HepG2 (cell line): ENCODE measurements around the gene WDR82. TPM values are rescaled to one million over a fixed set of nuclear protein-coding genes. Genes with fewer than 3 reads are reported as not detected.

Experiments used
- ATAC-seq: fragments of 200-7000 bp; cut with Tn5 transposase; 3 replicates; pipeline ENCODE4 v1.9.1; 2020; ENCODE audit warnings: mild to moderate bottlenecking, moderate library complexity
- BruUV-seq: library from RNA; stranded (reverse); fragments of 400-500 nt; replicated peaks from 2 replicates; lab custom pipeline; 2021; lab: Mats Ljungman, UMichigan
- CTCF ChIA-PET: fragments of 300-600 bp; formaldehyde crosslinking; extraction: SDS; loops from one replicate; lab custom pipeline; 2021; ENCODE audit warnings: low total read pairs, inconsistent platforms, low intra/inter-chr PET ratio; lab: Yijun Ruan, JAX
- POLR2A ChIA-PET: fragments of 350-600 bp; sonication (Branson Sonifier 250); formaldehyde crosslinking; loops from one replicate; lab custom pipeline; 2020; ENCODE audit warnings: antibody characterized with exemption, inconsistent platforms; lab: Yijun Ruan, JAX
- DNase-seq: peaks from one replicate; pipeline ENCODE4 v3.0.0-alpha.2; 2015; ENCODE audit warnings: low spot score
- FAIRE-seq: peaks from 3 replicates; lab custom pipeline; 2011; peaks lifted over from hg19 to GRCh38; lab: Jason Lieb, UNC
- H2AFZ ChIP-seq: one replicate; pipeline ENCODE4 v1.6.1; 2011; ENCODE audit warnings: low read length, inconsistent platforms
- H3K27ac ChIP-seq: fragments of 300-600 bp; 3 replicates; pipeline ENCODE4 v1.8.0; 2011; ENCODE audit warnings: mixed run types, mild to moderate bottlenecking, mixed read lengths, low read length, inconsistent platforms; ENCODE audit not compliant: insufficient read depth; ENCODE audit errors: extremely low read length
- H3K27me3 ChIP-seq, 2 experiments: fragments of 200-600 bp in 1 of 2; 2 replicates in 1 of 2; 3 replicates in 1 of 2; pipeline versions ENCODE4 v1.6.0 to v1.8.0; 2011; ENCODE audit warnings: low read length in 2 of 2, mild to moderate bottlenecking in 2 of 2, moderate library complexity in 2 of 2, inconsistent platforms in 1 of 2; ENCODE audit not compliant: insufficient read depth in 2 of 2, control insufficient read depth in 1 of 2
- H3K36me3 ChIP-seq, 2 experiments: fragments of 200-600 bp in 1 of 2; replicated peaks in 1 of 2; 2 replicates in 1 of 2; 3 replicates in 1 of 2; pipeline versions ENCODE4 v1.5.1 to v1.8.0; 2011; ENCODE audit warnings: low read length in 2 of 2, inconsistent platforms in 1 of 2; ENCODE audit not compliant: insufficient read depth in 2 of 2, control insufficient read depth in 1 of 2
- H3K4me1 ChIP-seq: 2 replicates; pipeline ENCODE4 v1.5.1; 2012; ENCODE audit warnings: low read length, inconsistent platforms; ENCODE audit not compliant: insufficient read depth
- H3K4me2 ChIP-seq: 2 replicates; pipeline ENCODE4 v1.6.0; 2011; ENCODE audit warnings: low read depth, low read length, inconsistent platforms
- H3K4me3 ChIP-seq, 3 experiments: fragments of 200-600 bp in 1 of 3; sonication (generic), shearing (Covaris generic) in 1 of 3; replicated peaks in 1 of 3; 2 replicates each; pipeline ENCODE4 v1.5.1; 2011 to 2016; ENCODE audit warnings: low read length in 3 of 3, inconsistent platforms in 2 of 3, low read depth in 2 of 3, mild to moderate bottlenecking in 2 of 3, control low read depth in 1 of 3, mixed read lengths in 1 of 3; ENCODE audit not compliant: insufficient read depth in 1 of 3
- H3K79me2 ChIP-seq: one replicate; pipeline ENCODE4 v1.6.1; 2011; ENCODE audit warnings: low read length, inconsistent platforms; ENCODE audit not compliant: insufficient read depth
- H3K9ac ChIP-seq: 2 replicates; pipeline ENCODE4 v1.6.0; 2011; ENCODE audit warnings: mild to moderate bottlenecking, low read depth, low read length, inconsistent platforms; ENCODE audit not compliant: insufficient read depth
- H3K9me3 ChIP-seq: 2 replicates; pipeline ENCODE4 v1.5.1; 2012; ENCODE audit warnings: mild to moderate bottlenecking, low read length
- H4K20me1 ChIP-seq: 2 replicates; pipeline ENCODE4 v1.6.0; 2011; ENCODE audit warnings: inconsistent platforms, mild to moderate bottlenecking, low read length, moderate library complexity; ENCODE audit not compliant: insufficient read depth
- HNF4G ChIP-seq, 2 experiments: sonication (generic) in 1 of 2; formaldehyde crosslinking in 1 of 2; IDR thresholded peaks; 2 replicates each; pipeline versions ENCODE4 v1.4.0 to v1.6.1; 2011 to 2020; ENCODE audit warnings: borderline replicate concordance in 2 of 2, low read depth in 2 of 2, mild to moderate bottlenecking in 2 of 2, low read length in 1 of 2, missing genetic modification reagents in 1 of 2, moderate library complexity in 1 of 2
- MIER2 ChIP-seq: IDR thresholded peaks from 2 replicates; pipeline ENCODE4 v1.6.1; 2016; ENCODE audit warnings: missing biosample characterization, missing genetic modification reagents
- NKX3-1 ChIP-seq: sonication (generic); formaldehyde crosslinking; IDR thresholded peaks from 2 replicates; pipeline ENCODE4 v1.5.0; 2020; ENCODE audit warnings: missing genetic modification reagents
- RAD21 ChIP-seq: fragments of 450-650 bp; formaldehyde crosslinking; IDR thresholded peaks from 2 replicates; pipeline ENCODE4 v1.5.0; 2020; ENCODE audit warnings: mild to moderate bottlenecking
- RBAK ChIP-seq: sonication (generic); formaldehyde crosslinking; IDR thresholded peaks from 2 replicates; pipeline ENCODE4 v1.5.1; 2020; ENCODE audit warnings: mild to moderate bottlenecking, missing genetic modification reagents
- RFX5 ChIP-seq: IDR thresholded peaks from 2 replicates; pipeline ENCODE4 v1.6.1; 2011; ENCODE audit warnings: low read depth, low read length, improper control_type of control experiment
- SNAPC2 ChIP-seq: sonication (generic); formaldehyde crosslinking; IDR thresholded peaks from 2 replicates; pipeline ENCODE4 v1.8.1; 2022; ENCODE audit warnings: mild to moderate bottlenecking, missing genetic modification reagents
- ZC3H13 ChIP-seq: sonication (generic); formaldehyde crosslinking; IDR thresholded peaks from 2 replicates; pipeline ENCODE4 v1.8.1; 2023; ENCODE audit warnings: mild to moderate bottlenecking, missing genetic modification reagents, moderate library complexity
- ZNF224 ChIP-seq: sonication (generic); formaldehyde crosslinking; IDR thresholded peaks from 2 replicates; pipeline ENCODE4 v1.5.0; 2020; ENCODE audit warnings: mild to moderate bottlenecking, missing genetic modification reagents
- ZNF383 ChIP-seq: sonication (generic); formaldehyde crosslinking; IDR thresholded peaks from 2 replicates; pipeline ENCODE4 v1.4.0; 2020; ENCODE audit warnings: missing genetic modification reagents, mild to moderate bottlenecking, borderline replicate concordance
- ZNF747 ChIP-seq: sonication (generic); formaldehyde crosslinking; IDR thresholded peaks from 2 replicates; pipeline ENCODE4 v1.8.1; 2023; ENCODE audit warnings: missing genetic modification reagents, mild to moderate bottlenecking, borderline replicate concordance
- WGBS: methylation state at CpG from one replicate; pipeline ENCODE4 v1.1.6; 2017; ENCODE audit warnings: low lambda C conversion rate; 5-methylcytosine and 5-hydroxymethylcytosine counted together
- in situ Hi-C: cut with HindIII; loops from 2 replicates; pipeline ENCODE4 v1.10.0; 2017; ENCODE audit warnings: low pct_unique_long_range_greater_than_20kb; ENCODE audit not compliant: extremely low pct_ligation_motif_present
- intact Hi-C: fragments of 100-400 bp; cut with micrococcal nuclease; formaldehyde crosslinking; loops from one replicate; pipeline ENCODE4 v1.10.0; 2022; ENCODE audit not compliant: unreplicated experiment
- polyA plus RNA-seq, 8 experiments: library from polyadenylated mRNA; depleted of rRNA in 3 of 8; stranded (reverse) in 7 of 8; unstranded in 1 of 8; fragments of >200 nt; fragmentation: Illumina TruSeq in 4 of 8; extraction: Trizol in 4 of 8; gene quantifications; 2 replicates each; pipeline versions ENCODE4 v1.2.1 to v1.2.3, GENCODE V29; 2011 to 2016; ENCODE audit warnings: low read depth in 4 of 8, missing spikeins in 1 of 8, mixed read lengths in 1 of 8; ENCODE audit not compliant: insufficient read depth in 1 of 8
- total RNA-seq, 5 experiments: library from RNA; depleted of rRNA; stranded (reverse); fragments of >200 nt; fragmentation: Illumina TruSeq; extraction: Trizol; gene quantifications; 2 replicates each; pipeline ENCODE4 v1.2.3, GENCODE V29; 2016; ENCODE audit warnings: low read depth in 1 of 5
- TF ChIP-seq, protein P1 (sequence below): sonication (generic); formaldehyde crosslinking; IDR thresholded peaks from 2 replicates; pipeline ENCODE4 v1.5.0; 2020; ENCODE audit warnings: missing genetic modification reagents, mild to moderate bottlenecking, borderline replicate concordance
- TF ChIP-seq, protein P2 (sequence below): sonication (generic); formaldehyde crosslinking; IDR thresholded peaks from 2 replicates; pipeline ENCODE4 v1.4.0; 2020; ENCODE audit warnings: missing genetic modification reagents, borderline replicate concordance

Gene WDR82
- total and polyA plus RNA-seq, 2 of the 13 experiments (the other 11 are each of a cell fraction or from before 2014, with no cell fraction given), result 39.1 to 59.5 TPM

DNA sequence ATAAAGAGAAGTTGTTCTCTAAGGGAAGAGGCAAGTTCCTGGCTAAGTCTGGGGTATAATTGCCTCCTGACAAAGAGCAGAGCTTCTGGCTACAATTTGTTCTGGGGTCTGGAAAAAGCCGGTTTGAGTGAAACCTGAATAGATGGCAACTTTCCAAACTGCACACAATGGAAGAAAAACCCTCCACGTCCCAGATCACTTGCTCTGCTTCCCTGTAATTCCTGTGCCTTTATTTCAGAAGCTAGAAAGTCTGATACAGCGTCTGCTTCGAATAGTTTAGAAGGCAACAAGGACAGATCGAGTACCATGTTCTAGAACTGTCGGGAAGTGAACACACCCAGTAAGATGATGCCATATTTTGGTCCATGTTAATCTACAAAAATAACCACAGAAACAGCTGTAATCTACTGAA is 1.6 kb upstream of the WDR82 start (continued):
- TF ChIP-seq, protein P1, sequence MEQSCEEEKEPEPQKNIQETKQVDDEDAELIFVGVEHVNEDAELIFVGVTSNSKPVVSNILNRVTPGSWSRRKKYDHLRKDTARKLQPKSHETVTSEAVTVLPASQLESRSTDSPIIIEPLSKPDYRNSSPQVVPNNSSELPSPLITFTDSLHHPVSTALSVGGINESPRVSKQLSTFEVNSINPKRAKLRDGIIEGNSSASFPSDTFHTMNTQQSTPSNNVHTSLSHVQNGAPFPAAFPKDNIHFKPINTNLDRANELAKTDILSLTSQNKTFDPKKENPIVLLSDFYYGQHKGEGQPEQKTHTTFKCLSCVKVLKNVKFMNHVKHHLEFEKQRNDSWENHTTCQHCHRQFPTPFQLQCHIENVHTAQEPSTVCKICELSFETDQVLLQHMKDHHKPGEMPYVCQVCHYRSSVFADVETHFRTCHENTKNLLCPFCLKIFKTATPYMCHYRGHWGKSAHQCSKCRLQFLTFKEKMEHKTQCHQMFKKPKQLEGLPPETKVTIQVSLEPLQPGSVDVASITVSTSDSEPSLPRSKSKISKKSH (CRISPR knock-in tag), result no peak
- no peak for TF ChIP-seq RAD21
- TF ChIP-seq, all 625 proteins: peak for 0

DNA sequence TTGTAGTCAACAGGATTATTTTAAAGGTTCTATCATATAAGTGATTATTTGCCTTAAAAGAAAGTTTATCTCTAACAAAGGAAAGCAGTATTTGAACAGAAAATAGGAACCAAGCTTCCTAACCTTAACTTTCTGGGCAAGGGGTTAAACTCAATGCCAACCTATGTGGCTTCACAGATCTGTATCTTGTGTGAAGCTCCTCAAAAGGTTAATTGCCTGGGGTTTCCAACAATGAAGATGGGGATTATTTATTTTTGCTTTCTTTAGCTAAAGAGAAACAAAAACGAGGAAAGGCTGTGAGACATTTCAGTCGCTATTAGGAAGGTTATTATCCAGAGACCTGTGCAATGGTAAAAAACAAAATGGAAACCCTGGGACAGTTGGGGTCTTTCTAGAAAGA is 1.1 kb upstream of the WDR82 start:
- H3K4me1 ChIP-seq, result peaks cover 74% of the 10 kb centered on the region
- ATAC-seq (no peak), DNase-seq (no peak), FAIRE-seq (no peak)
- no peaks in the 10 kb centered on the region; a peak in 1 of 5 replicates for H3K27me3 ChIP-seq
- H3K4me3 ChIP-seq, result peak overlapping the region in 1 of 3 experiments; percentile 99; a peak in 1 of 6 replicates
- CTCF ChIA-PET, result no interaction called here
- peaks cover 37% of the 10 kb centered on the region for H3K79me2 ChIP-seq
- intact Hi-C loops, result no loop called here
- H3K9me3 ChIP-seq, result no peaks in the 10 kb centered on the region
- no peak overlapping the region for H2AFZ ChIP-seq
- POLR2A ChIA-PET, result interaction anchor here (2.7 to 5.3 kb wide), 5 partner anchors 10 to 42 kb away, joined by 6 to 165 read pairs (median 36); partner anchors contain the start of genes GLYCTK and TWF2
- H3K9ac ChIP-seq, result peak overlapping the region; percentile 99; the same call in 1 of the 2 replicates
- 79% methylated on average over 2 of the region's 2 CpGs for WGBS
- BruUV-seq, result TSS peak; percentile 75
- in situ Hi-C loops, result no loop called here
- H3K4me2 ChIP-seq, result peak overlapping the region; percentile 74
- H3K36me3 ChIP-seq, result no peaks in the 10 kb centered on the region
- peaks cover 30% of the 10 kb centered on the region for H4K20me1 ChIP-seq
- peak overlapping the region; percentile 10 for H3K27ac ChIP-seq
- TF ChIP-seq ZNF383 (CRISPR knock-in tag) (no peak), ZC3H13 (CRISPR knock-in tag) (no peak), NKX3-1 (no peak), ZNF747 (CRISPR knock-in tag) (no peak), SNAPC2 (no peak), HNF4G (IDR thresholded peaks at IDR 0.05; ENCODE audit: borderline replicate concordance, low read depth, low read length) (no peak), HNF4G (CRISPR knock-in tag; IDR thresholded peaks at IDR 0.05; ENCODE audit: borderline replicate concordance, low read depth) (no peak), ZNF224 (CRISPR knock-in tag) (no peak), MIER2 (CRISPR knock-in tag) (no peak), RFX5 (no peak), RBAK (CRISPR knock-in tag) (no peak)
- TF ChIP-seq, protein P2, sequence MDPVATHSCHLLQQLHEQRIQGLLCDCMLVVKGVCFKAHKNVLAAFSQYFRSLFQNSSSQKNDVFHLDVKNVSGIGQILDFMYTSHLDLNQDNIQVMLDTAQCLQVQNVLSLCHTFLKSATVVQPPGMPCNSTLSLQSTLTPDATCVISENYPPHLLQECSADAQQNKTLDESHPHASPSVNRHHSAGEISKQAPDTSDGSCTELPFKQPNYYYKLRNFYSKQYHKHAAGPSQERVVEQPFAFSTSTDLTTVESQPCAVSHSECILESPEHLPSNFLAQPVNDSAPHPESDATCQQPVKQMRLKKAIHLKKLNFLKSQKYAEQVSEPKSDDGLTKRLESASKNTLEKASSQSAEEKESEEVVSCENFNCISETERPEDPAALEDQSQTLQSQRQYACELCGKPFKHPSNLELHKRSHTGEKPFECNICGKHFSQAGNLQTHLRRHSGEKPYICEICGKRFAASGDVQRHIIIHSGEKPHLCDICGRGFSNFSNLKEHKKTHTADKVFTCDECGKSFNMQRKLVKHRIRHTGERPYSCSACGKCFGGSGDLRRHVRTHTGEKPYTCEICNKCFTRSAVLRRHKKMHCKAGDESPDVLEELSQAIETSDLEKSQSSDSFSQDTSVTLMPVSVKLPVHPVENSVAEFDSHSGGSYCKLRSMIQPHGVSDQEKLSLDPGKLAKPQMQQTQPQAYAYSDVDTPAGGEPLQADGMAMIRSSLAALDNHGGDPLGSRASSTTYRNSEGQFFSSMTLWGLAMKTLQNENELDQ (CRISPR knock-in tag), result no peak
